Endothelial cell of umbilical vein (primary cell): ENCODE measurements around the gene RAB11FIP2. TPM values are rescaled to one million over a fixed set of nuclear protein-coding genes. Genes with fewer than 3 reads are reported as not detected.

Experiments
- BruUV-seq: library from RNA; stranded (reverse); fragments of 400-500 nt; replicated peaks from 2 replicates; lab custom pipeline; 2021; lab: Mats Ljungman, UMichigan
- CTCF ChIA-PET: fragments of 300-600, 350-600 bp; sonication (Branson Sonifier 250); formaldehyde crosslinking; loops from one replicate; lab custom pipeline; 2021; ENCODE audit warnings: antibody characterized with exemption, inconsistent platforms; lab: Charles Lee
- POLR2A ChIA-PET: fragments of 300-600, 350-600 bp; sonication (Branson Sonifier 250); formaldehyde crosslinking; loops from one replicate; lab custom pipeline; 2021; ENCODE audit warnings: antibody characterized with exemption, inconsistent platforms; lab: Charles Lee
- DNase-seq: peaks from one replicate; pipeline ENCODE4 v3.0.0-alpha.2; 2011; ENCODE audit warnings: low read depth, low spot score
- FAIRE-seq: peaks from 2 replicates; lab custom pipeline; 2011; peaks lifted over from hg19 to GRCh38; lab: Jason Lieb, UNC
- H2AFZ ChIP-seq: 2 replicates; pipeline ENCODE4 v1.6.0; 2012; ENCODE audit warnings: low read depth, low read length, control low read depth, inconsistent platforms
- H3K27ac ChIP-seq: 2 replicates; pipeline ENCODE4 v1.5.1; 2011; ENCODE audit warnings: low read depth, mild to moderate bottlenecking, control low read depth, low read length, moderate library complexity; ENCODE audit not compliant: insufficient read depth
- H3K27me3 ChIP-seq, 2 experiments: 2 replicates each; pipeline versions ENCODE4 v1.6.0 to v1.6.1; 2011; ENCODE audit warnings: low read length in 2 of 2, mixed read lengths in 1 of 2; ENCODE audit not compliant: control insufficient read depth in 2 of 2, insufficient read depth in 2 of 2
- H3K36me3 ChIP-seq, 2 experiments: 2 replicates in 1 of 2; 3 replicates in 1 of 2; pipeline ENCODE4 v1.5.1; 2011; ENCODE audit warnings: low read length in 2 of 2, mild to moderate bottlenecking in 1 of 2, moderate library complexity in 1 of 2; ENCODE audit not compliant: control insufficient read depth in 2 of 2, insufficient read depth in 2 of 2; ENCODE audit errors: extremely low read depth in 1 of 2
- H3K4me1 ChIP-seq: 3 replicates; pipeline ENCODE4 v1.5.1; 2011; ENCODE audit warnings: mild to moderate bottlenecking, low read length; ENCODE audit not compliant: control insufficient read depth, insufficient read depth; ENCODE audit errors: extremely low read depth
- H3K4me2 ChIP-seq: 2 replicates; pipeline ENCODE4 v1.6.1; 2011; ENCODE audit warnings: low read length, control low read depth, mixed read lengths; ENCODE audit not compliant: insufficient read depth
- H3K4me3 ChIP-seq, 3 experiments: fragments of 200-600 bp in 1 of 3; sonication (generic), shearing (Covaris generic) in 1 of 3; replicated peaks in 1 of 3; 2 replicates each; pipeline ENCODE4 v1.5.1; 2011 to 2016; ENCODE audit warnings: control low read depth in 3 of 3, low read length in 3 of 3, mild to moderate bottlenecking in 2 of 3, inconsistent platforms in 1 of 3, low read depth in 1 of 3, moderate library complexity in 1 of 3; ENCODE audit not compliant: insufficient read depth in 1 of 3
- H3K79me2 ChIP-seq: 2 replicates; pipeline ENCODE4 v1.6.0; 2012; ENCODE audit warnings: low read length, inconsistent platforms; ENCODE audit not compliant: control insufficient read depth, insufficient read depth
- H3K9ac ChIP-seq: replicated peaks from 2 replicates; pipeline ENCODE3; 2011; ENCODE audit warnings: low read length, control low read depth; ENCODE audit not compliant: insufficient read depth; ENCODE audit errors: extremely low read depth
- H3K9me1 ChIP-seq: replicated peaks from 3 replicates; pipeline ENCODE4 v1.6.0; 2011; ENCODE audit warnings: mild to moderate bottlenecking, low read length; ENCODE audit not compliant: control insufficient read depth, insufficient read depth; ENCODE audit errors: extremely low read depth
- H3K9me3 ChIP-seq: replicated peaks from 2 replicates; pipeline ENCODE4 v1.5.1; 2012; ENCODE audit warnings: low read length, inconsistent platforms; ENCODE audit not compliant: control insufficient read depth, insufficient read depth
- H4K20me1 ChIP-seq: replicated peaks from 2 replicates; pipeline ENCODE3; 2011; ENCODE audit warnings: mild to moderate bottlenecking, low read length; ENCODE audit not compliant: control insufficient read depth, insufficient read depth; ENCODE audit errors: extremely low read depth
- EZH2 ChIP-seq: IDR thresholded peaks from 2 replicates; pipeline ENCODE4 v1.6.1; 2012; ENCODE audit warnings: borderline replicate concordance, low read depth, mild to moderate bottlenecking, moderate library complexity, low read length, inconsistent platforms; ENCODE audit not compliant: severe bottlenecking
- FOS ChIP-seq: IDR thresholded peaks from 2 replicates; pipeline ENCODE4 v1.6.1; 2011; ENCODE audit warnings: mild to moderate bottlenecking, low read length, moderate library complexity, borderline replicate concordance; ENCODE audit not compliant: insufficient read depth
- GATA2 ChIP-seq: IDR thresholded peaks from 2 replicates; pipeline ENCODE4 v1.7.0; 2011; ENCODE audit warnings: low read depth, mild to moderate bottlenecking, moderate library complexity, mixed read lengths, low read length; ENCODE audit not compliant: insufficient read length, insufficient read depth
- JUN ChIP-seq: IDR thresholded peaks from 2 replicates; pipeline ENCODE4 v1.6.1; 2011; ENCODE audit warnings: borderline replicate concordance, low read depth; ENCODE audit not compliant: insufficient read length, insufficient read depth
- MYC ChIP-seq: IDR thresholded peaks from one replicate; pipeline ENCODE4 v1.6.1; 2011; ENCODE audit warnings: mild to moderate bottlenecking, low read depth, low read length
- POLR2A ChIP-seq: IDR thresholded peaks from 2 replicates; pipeline ENCODE4 v1.6.1; 2012; ENCODE audit warnings: low read depth, mild to moderate bottlenecking, control low read depth, low read length
- POLR2AphosphoS5 ChIP-seq: IDR thresholded peaks from 2 replicates; pipeline ENCODE4 v1.6.1; 2012; ENCODE audit warnings: low read depth, mild to moderate bottlenecking, control low read depth, low read length, moderate library complexity; ENCODE audit not compliant: insufficient read depth
- dilution Hi-C: fragments of 300-500 bp; cut with MboI; formaldehyde crosslinking; loops from one replicate; pipeline ENCODE4 v1.15.0; 2019; ENCODE audit warnings: low sequenced_read_pairs; ENCODE audit not compliant: extremely low pct_ligation_motif_present
- intact Hi-C: fragments of 100-400 bp; cut with micrococcal nuclease; formaldehyde crosslinking; loops from one replicate; pipeline ENCODE4 v1.10.0; 2022
- polyA plus RNA-seq, 4 experiments: library from polyadenylated mRNA; depleted of rRNA in 3 of 4; stranded (reverse) in 3 of 4; unstranded in 1 of 4; fragments of >200 nt; gene quantifications; 2 replicates each; pipeline versions ENCODE4 v1.2.1 to v1.2.3, GENCODE V29; 2011 to 2012; ENCODE audit warnings: missing spikeins in 1 of 4
- total RNA-seq: library from RNA; stranded (reverse); gene quantifications from 2 replicates; pipeline ENCODE4 v1.2.3, GENCODE V29; 2021
- TF ChIP-seq, protein P1 (sequence below): IDR thresholded peaks from 2 replicates; pipeline ENCODE4 v1.6.1; 2011; ENCODE audit not compliant: insufficient read depth, insufficient read length
- TF ChIP-seq, protein P2 (sequence below), 2 donors: IDR thresholded peaks; 1 replicate in 1 of 2; 2 replicates in 1 of 2; pipeline ENCODE4 v1.5.1; 2011; ENCODE audit warnings: low read length in 2 of 2, mild to moderate bottlenecking in 2 of 2, moderate library complexity in 2 of 2, control low read depth in 1 of 2, inconsistent platforms in 1 of 2, low read depth in 1 of 2; ENCODE audit not compliant: insufficient read depth in 1 of 2; ENCODE audit errors: extremely low read depth in 1 of 2

RAB11FIP2 gene
- total and polyA plus RNA-seq, 2 donors (not counting 3 experiments of a cell fraction or from before 2014, with no cell fraction given) = 1.9 to 8.6 TPM

DNA sequence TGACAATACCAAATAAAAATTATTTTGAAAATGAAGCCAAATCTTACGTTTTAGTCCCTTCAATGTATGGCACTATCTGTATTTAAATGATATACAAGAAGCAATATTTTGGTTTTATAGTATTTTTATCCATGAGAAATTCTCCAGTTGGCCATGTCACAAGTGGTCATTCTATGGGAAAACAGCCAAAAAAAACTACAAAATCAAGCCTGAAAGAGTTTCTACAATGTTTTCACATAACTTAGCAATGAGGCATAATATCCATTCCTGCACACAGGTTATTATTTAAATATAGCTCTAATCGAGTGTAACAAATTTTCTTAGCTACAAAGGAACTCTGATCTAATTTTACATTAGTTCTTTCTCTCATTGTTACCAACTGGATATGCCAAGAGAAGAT is 5.4 kb downstream of the RAB11FIP2 start:
- no peak overlapping the region for H3K9ac ChIP-seq
- H3K27ac ChIP-seq = peak overlapping the region; percentile 34
- POLR2A ChIA-PET = no interaction called here
- no peaks in the 10 kb centered on the region for H3K27me3 ChIP-seq
- intact Hi-C loops = loop anchor here (1.0 to 10.0 kb wide), 2 partner anchors 9 to 597 kb away; no protein-coding TSS in a partner anchor
- no peak overlapping the region for H2AFZ ChIP-seq
- peaks cover 39% of the 10 kb centered on the region for H3K4me1 ChIP-seq
- H3K9me1 ChIP-seq = no peaks in the 10 kb centered on the region
- CTCF ChIA-PET = interaction anchor here (0.8 to 2.9 kb wide), 7 partner anchors 11 to 721 kb away, joined by 3 to 9 read pairs (median 3); no protein-coding TSS in a partner anchor
- H3K9me3 ChIP-seq = no peaks in the 10 kb centered on the region
- H3K4me3 ChIP-seq = peak overlapping the region in 1 of 3 experiments; percentile 31
- H4K20me1 ChIP-seq = no peaks in the 10 kb centered on the region
- TF ChIP-seq FOS (peak; percentile 36), JUN (peak; percentile 51), EZH2 (no peak)
- TF ChIP-seq, protein P1, sequence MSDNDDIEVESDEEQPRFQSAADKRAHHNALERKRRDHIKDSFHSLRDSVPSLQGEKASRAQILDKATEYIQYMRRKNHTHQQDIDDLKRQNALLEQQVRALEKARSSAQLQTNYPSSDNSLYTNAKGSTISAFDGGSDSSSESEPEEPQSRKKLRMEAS = no peak
- no peaks in the 10 kb centered on the region for H3K36me3 ChIP-seq
- BruUV-seq = no TSS peak
- dilution Hi-C loops = no loop called here
- DNase-seq (peak; percentile 81), FAIRE-seq (no peak)
- H3K4me2 ChIP-seq = peak overlapping the region; percentile 88
- peaks cover 31% of the 10 kb centered on the region for H3K79me2 ChIP-seq

DNA sequence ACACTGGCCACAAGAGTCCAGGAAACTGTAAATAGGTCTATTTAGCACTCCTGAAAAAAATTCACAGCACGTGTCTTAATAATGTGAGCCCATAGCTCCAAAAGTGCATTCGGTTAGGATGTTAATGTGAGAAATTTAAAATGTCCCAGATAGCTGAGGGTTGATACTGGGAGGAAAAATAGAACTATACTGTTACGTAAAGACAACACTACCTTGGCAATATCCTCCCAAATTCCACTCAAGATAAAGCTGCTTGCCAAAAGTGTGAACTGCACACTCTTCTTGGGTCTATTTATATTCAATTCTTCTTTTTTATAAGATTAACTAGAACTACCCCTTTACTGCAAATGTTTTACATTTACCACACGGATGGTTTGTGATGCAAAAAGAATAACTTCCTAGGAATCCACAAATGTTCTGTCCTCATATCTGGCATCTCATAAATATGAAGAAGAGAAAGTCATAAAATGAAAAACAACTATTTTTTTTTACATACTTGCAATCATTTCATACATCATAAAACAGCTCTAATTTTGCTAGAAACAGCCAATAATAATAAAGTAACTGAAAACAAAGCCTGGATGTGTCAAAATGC is 10.4 kb downstream of the RAB11FIP2 start:
- no peaks in the 10 kb centered on the region for H3K27me3 ChIP-seq
- no TSS peak for BruUV-seq
- no peaks in the 10 kb centered on the region for H3K9me3 ChIP-seq
- no peak for FAIRE-seq
- no peak overlapping the region for H2AFZ ChIP-seq
- TF ChIP-seq EZH2 = no peak
- TF ChIP-seq POLR2AphosphoS5 = no peak
- no peak for TF ChIP-seq FOS
- no peak for TF ChIP-seq GATA2
- no peak for TF ChIP-seq MYC
- TF ChIP-seq JUN = no peak
- TF ChIP-seq, protein P1 = no peak
- no peak for TF ChIP-seq POLR2A
- TF ChIP-seq, protein P2, sequence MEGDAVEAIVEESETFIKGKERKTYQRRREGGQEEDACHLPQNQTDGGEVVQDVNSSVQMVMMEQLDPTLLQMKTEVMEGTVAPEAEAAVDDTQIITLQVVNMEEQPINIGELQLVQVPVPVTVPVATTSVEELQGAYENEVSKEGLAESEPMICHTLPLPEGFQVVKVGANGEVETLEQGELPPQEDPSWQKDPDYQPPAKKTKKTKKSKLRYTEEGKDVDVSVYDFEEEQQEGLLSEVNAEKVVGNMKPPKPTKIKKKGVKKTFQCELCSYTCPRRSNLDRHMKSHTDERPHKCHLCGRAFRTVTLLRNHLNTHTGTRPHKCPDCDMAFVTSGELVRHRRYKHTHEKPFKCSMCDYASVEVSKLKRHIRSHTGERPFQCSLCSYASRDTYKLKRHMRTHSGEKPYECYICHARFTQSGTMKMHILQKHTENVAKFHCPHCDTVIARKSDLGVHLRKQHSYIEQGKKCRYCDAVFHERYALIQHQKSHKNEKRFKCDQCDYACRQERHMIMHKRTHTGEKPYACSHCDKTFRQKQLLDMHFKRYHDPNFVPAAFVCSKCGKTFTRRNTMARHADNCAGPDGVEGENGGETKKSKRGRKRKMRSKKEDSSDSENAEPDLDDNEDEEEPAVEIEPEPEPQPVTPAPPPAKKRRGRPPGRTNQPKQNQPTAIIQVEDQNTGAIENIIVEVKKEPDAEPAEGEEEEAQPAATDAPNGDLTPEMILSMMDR (IDR thresholded peaks at IDR 0.05; ENCODE audit: extremely low read depth in 1 of 2, insufficient read depth in 1 of 2, low read depth in 1 of 2, low read length in 2 of 2) = no peak
- DNase-seq = no peak
- ChIA-PET CTCF (interaction anchor here (0.9 kb wide), 1 partner anchor 9 kb away, joined by 4 read pairs; no protein-coding TSS in a partner anchor), POLR2A (no interaction called here)
- no peak overlapping the region for H3K4me2 ChIP-seq
- H4K20me1 ChIP-seq = no peaks in the 10 kb centered on the region
- peaks cover 4% of the 10 kb centered on the region for H3K79me2 ChIP-seq
- H3K4me3 ChIP-seq = no peak overlapping the region
- H3K36me3 ChIP-seq = peaks cover 0 to 3% of the 10 kb centered on the region in 2 experiments
- dilution Hi-C loops = no loop called here
- H3K27ac ChIP-seq = no peak overlapping the region
- H3K9me1 ChIP-seq = no peaks in the 10 kb centered on the region
- H3K9ac ChIP-seq = no peak overlapping the region
- H3K4me1 ChIP-seq = peaks cover 8% of the 10 kb centered on the region
- intact Hi-C loops = loop anchor here (1.0 kb wide), 1 partner anchor 9 kb away; no protein-coding TSS in a partner anchor
